Measurements from ENCODE around the gene TRIM9. TPM values are rescaled to one million over a fixed set of nuclear protein-coding genes. Genes with fewer than 3 reads are reported as not detected.
A peak's percentile ranks its signal among the peaks of the same experiment; 100 is the strongest.
"Not testable (repeated sequence)": the region's sequence is repeated elsewhere in the genome, so short reads cannot be mapped to it uniquely, and the experiment has no call there.

TRIM9 gene
- total RNA-seq, 4 donors from 2014 or later, result 0.26 to 3.0 (median 0.87) TPM

- peak overlapping the region; percentile 67 to 94 (median 80) for H3K4me3 ChIP-seq
- peaks cover 4 to 7% of the 10 kb centered on the region in 2 donors for H3K4me1 ChIP-seq
- H3K9me3 ChIP-seq, result no peaks in the 10 kb centered on the region
- peak in 1 of 2 donors; percentile 34 for DNase-seq
- H3K27ac ChIP-seq, result peak overlapping the region; percentile 33 to 69 (median 59)
- in situ Hi-C loops (cut with MboI; ENCODE audit: low sequenced_read_pairs in 4 of 4), result no loop called here
- no peak for TF ChIP-seq CTCF (IDR thresholded peaks at IDR 0.05 in 4 of 5, conservative IDR thresholded peaks at IDR 0.05 in 1 of 5)
- no peak for TF ChIP-seq POLR2A (IDR thresholded peaks at IDR 0.05)
- H3K36me3 ChIP-seq, result no peaks in the 10 kb centered on the region
- ATAC-seq, result peak; percentile 17 to 42
- intact Hi-C loops (cut with DNase I; ENCODE audit: low total_unique reads), result loop anchor here (10.0 kb wide), 1 partner anchor 841 kb away; no protein-coding TSS in a partner anchor
- peaks cover 0 to 8% (median 3%) of the 10 kb centered on the region in 3 donors for H3K27me3 ChIP-seq
Measured at GRCh38 chr14:50943261-50943942, 151.5 kb downstream of the TRIM9 start.

- H3K27ac ChIP-seq; in situ Hi-C loops (cut with MboI; ENCODE audit: low sequenced_read_pairs in 4 of 4); H3K9me3 ChIP-seq; H3K4me1 ChIP-seq; H3K4me3 ChIP-seq; DNase-seq; H3K27me3 ChIP-seq; H3K36me3 ChIP-seq; ATAC-seq: not testable (repeated sequence)
- intact Hi-C loops (cut with DNase I; ENCODE audit: low total_unique reads), result loop anchor here (10.0 kb wide), 1 partner anchor 843 kb away; no protein-coding TSS in a partner anchor
Measured at GRCh38 chr14:50941638-50942037, 153.3 kb downstream of the TRIM9 start.

GRCh38 chr14:50941151-50941550 lies 153.8 kb downstream of the TRIM9 start:
- no peak for ATAC-seq
- H3K4me3 ChIP-seq, result no peak overlapping the region
- H3K27me3 ChIP-seq, result peaks cover 0 to 8% (median 3%) of the 10 kb centered on the region in 3 donors

GRCh38 chr14:50937800-50938199 lies 157.1 kb downstream of the TRIM9 start:
- intact Hi-C loops (cut with DNase I; ENCODE audit: low total_unique reads), result no loop called here
- DNase-seq (no peak), ATAC-seq (no peak)
- Histone ChIP-seq H3K36me3 (no peaks in the 10 kb centered on the region), H3K27me3 (no peaks in the 10 kb centered on the region), H3K4me3 (no peak overlapping the region), H3K4me1 (no peaks in the 10 kb centered on the region), H3K9me3 (no peaks in the 10 kb centered on the region), H3K27ac (no peak overlapping the region)
- in situ Hi-C loops (cut with MboI; ENCODE audit: low sequenced_read_pairs in 4 of 4), result no loop called here
- TF ChIP-seq POLR2A (IDR thresholded peaks at IDR 0.05) (no peak), CTCF (IDR thresholded peaks at IDR 0.05 in 4 of 5, conservative IDR thresholded peaks at IDR 0.05 in 1 of 5) (no peak)

More at GRCh38 chr14:50941151-50941550, 153.8 kb downstream of the TRIM9 start:
- no peaks in the 10 kb centered on the region for H3K36me3 ChIP-seq
- TF ChIP-seq POLR2A (IDR thresholded peaks at IDR 0.05) (no peak), CTCF (IDR thresholded peaks at IDR 0.05 in 4 of 5, conservative IDR thresholded peaks at IDR 0.05 in 1 of 5) (no peak)
- peaks cover 4 to 7% of the 10 kb centered on the region in 2 donors for H3K4me1 ChIP-seq
- in situ Hi-C loops (cut with MboI; ENCODE audit: low sequenced_read_pairs in 4 of 4), result no loop called here
- DNase-seq, result no peak
- H3K9me3 ChIP-seq, result no peaks in the 10 kb centered on the region
- no peak overlapping the region for H3K27ac ChIP-seq
- intact Hi-C loops (cut with DNase I; ENCODE audit: low total_unique reads), result loop anchor here (10.0 kb wide), 1 partner anchor 844 kb away; no protein-coding TSS in a partner anchor

GRCh38 chr14:50937325-50937724 lies 157.6 kb downstream of the TRIM9 start:
- no peaks in the 10 kb centered on the region for H3K4me1 ChIP-seq
- TF ChIP-seq CTCF (IDR thresholded peaks at IDR 0.05 in 4 of 5, conservative IDR thresholded peaks at IDR 0.05 in 1 of 5) (no peak), POLR2A (IDR thresholded peaks at IDR 0.05) (no peak)
- no peaks in the 10 kb centered on the region for H3K27me3 ChIP-seq
- ATAC-seq (no peak), DNase-seq (no peak)
- in situ Hi-C loops (cut with MboI; ENCODE audit: low sequenced_read_pairs in 4 of 4) (no loop called here), intact Hi-C loops (cut with DNase I; ENCODE audit: low total_unique reads) (no loop called here)
- no peak overlapping the region for H3K27ac ChIP-seq
- H3K9me3 ChIP-seq, result no peaks in the 10 kb centered on the region
- H3K4me3 ChIP-seq, result no peak overlapping the region
- no peaks in the 10 kb centered on the region for H3K36me3 ChIP-seq

Data from gastrocnemius medialis (tissue), 4 donors.